ENCODE measurements around the gene TMEM95. TPM values are rescaled to one million over a fixed set of nuclear protein-coding genes. Genes with fewer than 3 reads are reported as not detected.

TMEM95 gene
- total and polyA plus RNA-seq, 7 donors, result not detected

DNA sequence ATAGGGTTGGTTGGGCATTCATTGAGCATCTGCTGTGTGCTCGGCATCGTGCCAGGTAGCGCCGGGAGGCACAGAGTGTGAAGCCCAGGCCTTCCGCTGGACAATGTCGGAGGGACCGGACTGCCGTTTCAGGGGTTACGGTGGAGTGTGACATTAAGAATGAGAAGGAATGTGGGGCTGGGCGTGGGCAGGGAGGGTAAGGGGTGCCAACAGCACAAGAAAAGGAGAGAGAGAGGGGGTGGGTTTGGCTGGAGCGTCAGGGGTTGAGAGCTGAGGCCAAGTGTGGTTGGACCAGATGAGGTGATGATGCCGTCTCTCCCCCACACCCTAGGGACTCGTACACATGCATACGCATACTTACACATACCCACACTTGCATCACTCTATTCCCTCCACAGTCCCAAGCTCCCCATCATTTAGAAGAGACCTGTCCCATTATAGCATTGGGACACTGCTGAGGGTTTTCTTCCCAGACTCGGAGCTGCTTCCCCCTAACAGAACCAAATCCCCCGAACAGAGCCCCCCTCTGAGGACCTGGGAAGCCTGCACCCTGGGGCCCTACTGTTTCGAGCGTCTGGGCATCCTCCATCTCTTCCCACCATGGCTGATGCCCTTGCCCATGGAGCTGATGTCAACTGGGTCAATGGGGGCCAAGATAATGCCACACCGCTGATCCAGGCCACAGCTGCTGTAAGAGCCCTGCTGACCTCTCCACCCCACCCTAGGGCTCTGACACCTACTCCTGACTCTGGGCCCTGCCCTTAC is 6.3 kb upstream of the TMEM95 start:
- Histone ChIP-seq H3K27me3 (ENCODE audit: insufficient read depth in 3 of 3, low read length in 2 of 3) (no peaks in the 10 kb centered on the region), H3K36me3 (ENCODE audit: insufficient read depth in 1 of 2, low read depth in 1 of 2) (no peaks in the 10 kb centered on the region), H3K4me3 (peak overlapping the region; percentile 98), H3K4me1 (peaks cover 43% of the 10 kb centered on the region), H3K9me3 (no peaks in the 10 kb centered on the region), H3K27ac (peak overlapping the region; percentile 100)
- DNase-seq (peak in 1 of 2 donors; percentile 75), ATAC-seq (no peak)
- 31 to 39% (median 37%) methylated on average over 19 of the region's 19 CpGs for WGBS, 3 donors
- intact Hi-C loops (cut with DNase I), result loop anchor here (5.0 to 10.0 kb wide), 3 partner anchors 66 to 84 kb away; partner anchors contain the start of genes CLDN7 (in 1 of the 2) and SLC2A4 (in 1 of the 2)
- TF ChIP-seq, protein P1, sequence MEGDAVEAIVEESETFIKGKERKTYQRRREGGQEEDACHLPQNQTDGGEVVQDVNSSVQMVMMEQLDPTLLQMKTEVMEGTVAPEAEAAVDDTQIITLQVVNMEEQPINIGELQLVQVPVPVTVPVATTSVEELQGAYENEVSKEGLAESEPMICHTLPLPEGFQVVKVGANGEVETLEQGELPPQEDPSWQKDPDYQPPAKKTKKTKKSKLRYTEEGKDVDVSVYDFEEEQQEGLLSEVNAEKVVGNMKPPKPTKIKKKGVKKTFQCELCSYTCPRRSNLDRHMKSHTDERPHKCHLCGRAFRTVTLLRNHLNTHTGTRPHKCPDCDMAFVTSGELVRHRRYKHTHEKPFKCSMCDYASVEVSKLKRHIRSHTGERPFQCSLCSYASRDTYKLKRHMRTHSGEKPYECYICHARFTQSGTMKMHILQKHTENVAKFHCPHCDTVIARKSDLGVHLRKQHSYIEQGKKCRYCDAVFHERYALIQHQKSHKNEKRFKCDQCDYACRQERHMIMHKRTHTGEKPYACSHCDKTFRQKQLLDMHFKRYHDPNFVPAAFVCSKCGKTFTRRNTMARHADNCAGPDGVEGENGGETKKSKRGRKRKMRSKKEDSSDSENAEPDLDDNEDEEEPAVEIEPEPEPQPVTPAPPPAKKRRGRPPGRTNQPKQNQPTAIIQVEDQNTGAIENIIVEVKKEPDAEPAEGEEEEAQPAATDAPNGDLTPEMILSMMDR (IDR thresholded peaks at IDR 0.05), result no peak

- DNase-seq, result peak; percentile 94 to 95
- WGBS, 3 donors, result 0 to 1% (median 1%) methylated on average over 57 to 91 of the region's 91 CpGs
- H3K27me3 ChIP-seq (ENCODE audit: insufficient read depth in 3 of 3, low read length in 2 of 3), result no peaks in the 10 kb centered on the region
- peak; percentile 75 to 80 (median 78) for ATAC-seq
- intact Hi-C loops (cut with DNase I), result loop anchor here (2.0 to 5.0 kb wide), 5 partner anchors 40 to 210 kb away; partner anchors contain the start of genes FGF11 (in 2 of the 2), PLSCR3 (in 1 of the 2), SENP3 (in 1 of the 2) and TMEM102 (in 1 of the 2)
- H3K36me3 ChIP-seq (ENCODE audit: insufficient read depth in 1 of 2, low read depth in 1 of 2), result no peaks in the 10 kb centered on the region
- H3K27ac ChIP-seq, result peak within 1 kb of the TSS; percentile 100
- H3K4me1 ChIP-seq, result peaks cover 51% of the 10 kb centered on the region
- peak within 1 kb of the TSS; percentile 98 for H3K4me3 ChIP-seq
- H3K9me3 ChIP-seq, result no peaks in the 10 kb centered on the region
- TF ChIP-seq, protein P1 (IDR thresholded peaks at IDR 0.05), result peak; percentile 65
These were observed 3.1 kb upstream of the TMEM95 start, which contains the start of gene KCTD11 for GRCh38 chr17:7351665-7352502. KCTD11 (plus strand) TSS chr17:7352162.

DNA sequence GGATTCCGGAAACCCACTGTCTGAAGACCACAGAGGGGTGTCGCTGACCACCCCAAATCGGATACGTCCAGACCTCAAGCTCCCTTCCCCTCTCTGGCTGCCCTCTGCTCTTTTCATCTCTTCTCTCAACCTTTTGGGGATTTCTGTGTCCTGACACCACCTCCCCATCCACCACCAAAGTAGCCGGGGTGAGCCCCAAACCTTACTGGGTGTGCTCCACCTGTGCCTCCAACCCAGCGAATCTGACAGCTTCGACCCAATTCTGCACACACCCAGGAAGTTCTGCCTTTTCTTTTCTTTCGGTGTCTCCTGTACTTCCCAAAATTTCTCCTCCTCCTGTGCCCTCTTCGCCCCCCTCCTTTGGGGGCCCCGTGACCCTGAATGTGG is 2.5 kb upstream of the TMEM95 start:
- WGBS, 3 donors, result 17 to 27% (median 21%) methylated on average over 10 of the region's 10 CpGs
- intact Hi-C loops (cut with DNase I), result loop anchor here (2.0 to 5.0 kb wide), 5 partner anchors 40 to 210 kb away; partner anchors contain the start of genes FGF11 (in 2 of the 2), PLSCR3 (in 1 of the 2), SENP3 (in 1 of the 2) and TMEM102 (in 1 of the 2)
- H3K4me1 ChIP-seq, result peaks cover 48% of the 10 kb centered on the region
- peak overlapping the region; percentile 100 for H3K27ac ChIP-seq
- peak overlapping the region; percentile 98 for H3K4me3 ChIP-seq
- DNase-seq (no peak), ATAC-seq (no peak)
- no peaks in the 10 kb centered on the region for H3K36me3 ChIP-seq (ENCODE audit: insufficient read depth in 1 of 2, low read depth in 1 of 2)
- H3K9me3 ChIP-seq, result no peaks in the 10 kb centered on the region
- TF ChIP-seq, protein P1 (IDR thresholded peaks at IDR 0.05), result no peak
- no peaks in the 10 kb centered on the region for H3K27me3 ChIP-seq (ENCODE audit: insufficient read depth in 3 of 3, low read length in 2 of 3)

- Histone ChIP-seq H3K27me3 (ENCODE audit: insufficient read depth in 3 of 3, low read length in 2 of 3) (no peaks in the 10 kb centered on the region), H3K4me1 (peaks cover 42% of the 10 kb centered on the region), H3K4me3 (peak overlapping the region; percentile 98), H3K36me3 (ENCODE audit: insufficient read depth in 1 of 2, low read depth in 1 of 2) (no peaks in the 10 kb centered on the region), H3K9me3 (no peaks in the 10 kb centered on the region), H3K27ac (peak overlapping the region; percentile 100)
- no peak for DNase-seq
- TF ChIP-seq, protein P1 (IDR thresholded peaks at IDR 0.05), result no peak
- WGBS, 3 donors, result 82 to 86% (median 82%) methylated on average over 37 of the region's 37 CpGs
- ATAC-seq, result no peak
- intact Hi-C loops (cut with DNase I), result loop anchor here (2.0 to 5.0 kb wide), 5 partner anchors 39 to 209 kb away; partner anchors contain the start of genes FGF11 (in 2 of the 2), PLSCR3 (in 1 of the 2), SENP3 (in 1 of the 2) and TMEM102 (in 1 of the 2)
These were observed 1.9 kb upstream of the TMEM95 start for GRCh38 chr17:7352910-7353635.

Data from psoas muscle (tissue), 8 donors.